ENCODE data around the gene COG5.

The COG5 gene

DNA sequence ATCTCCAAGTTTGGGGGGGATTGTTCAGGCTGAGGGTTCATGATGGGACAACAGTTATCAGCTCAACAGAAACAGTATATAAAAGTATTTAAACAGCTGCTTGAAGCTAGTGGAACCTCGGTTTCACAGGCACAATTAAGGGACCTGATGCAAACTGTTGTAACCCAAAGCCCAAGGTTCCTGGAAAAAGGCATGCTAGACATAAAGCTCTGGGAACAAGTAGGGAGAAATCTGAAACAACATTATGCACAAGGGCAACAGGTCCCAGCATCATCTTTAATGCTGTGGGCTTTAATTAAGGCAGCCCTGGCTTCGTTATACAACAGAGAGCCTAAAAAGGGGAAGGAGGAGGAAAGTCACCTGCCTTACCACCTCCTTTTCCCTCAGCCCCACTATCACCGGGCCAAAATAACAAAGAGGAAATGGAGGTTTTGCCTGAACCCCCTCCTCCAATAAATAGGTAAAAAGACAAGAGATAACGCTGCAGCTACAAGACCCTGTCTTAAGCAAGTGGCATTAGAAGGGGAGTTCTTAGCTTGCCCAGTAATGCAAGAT, 177.1 kb downstream of the COG5 start:
- TF ChIP-seq SIN3A (IDR thresholded peaks at IDR 0.05; ENCODE audit: borderline replicate concordance, insufficient read depth, low read length), result no peak

GRCh38 chr7:107384025-107384424, 179.7 kb downstream of the COG5 start:
- TF ChIP-seq SIN3A (IDR thresholded peaks at IDR 0.05; ENCODE audit: borderline replicate concordance, insufficient read depth, low read length) (no peak), FOXP2 (optimal IDR thresholded peaks at IDR 0.05; ENCODE audit: borderline replicate concordance, extremely low read depth, extremely low read length, insufficient read depth) (no peak), TAF1 (IDR thresholded peaks at IDR 0.05; ENCODE audit: borderline replicate concordance, insufficient read depth, low read length) (no peak), POLR2AphosphoS5 (IDR thresholded peaks at IDR 0.05; ENCODE audit: low read depth, low read length) (no peak)
- TF ChIP-seq, protein P1, sequence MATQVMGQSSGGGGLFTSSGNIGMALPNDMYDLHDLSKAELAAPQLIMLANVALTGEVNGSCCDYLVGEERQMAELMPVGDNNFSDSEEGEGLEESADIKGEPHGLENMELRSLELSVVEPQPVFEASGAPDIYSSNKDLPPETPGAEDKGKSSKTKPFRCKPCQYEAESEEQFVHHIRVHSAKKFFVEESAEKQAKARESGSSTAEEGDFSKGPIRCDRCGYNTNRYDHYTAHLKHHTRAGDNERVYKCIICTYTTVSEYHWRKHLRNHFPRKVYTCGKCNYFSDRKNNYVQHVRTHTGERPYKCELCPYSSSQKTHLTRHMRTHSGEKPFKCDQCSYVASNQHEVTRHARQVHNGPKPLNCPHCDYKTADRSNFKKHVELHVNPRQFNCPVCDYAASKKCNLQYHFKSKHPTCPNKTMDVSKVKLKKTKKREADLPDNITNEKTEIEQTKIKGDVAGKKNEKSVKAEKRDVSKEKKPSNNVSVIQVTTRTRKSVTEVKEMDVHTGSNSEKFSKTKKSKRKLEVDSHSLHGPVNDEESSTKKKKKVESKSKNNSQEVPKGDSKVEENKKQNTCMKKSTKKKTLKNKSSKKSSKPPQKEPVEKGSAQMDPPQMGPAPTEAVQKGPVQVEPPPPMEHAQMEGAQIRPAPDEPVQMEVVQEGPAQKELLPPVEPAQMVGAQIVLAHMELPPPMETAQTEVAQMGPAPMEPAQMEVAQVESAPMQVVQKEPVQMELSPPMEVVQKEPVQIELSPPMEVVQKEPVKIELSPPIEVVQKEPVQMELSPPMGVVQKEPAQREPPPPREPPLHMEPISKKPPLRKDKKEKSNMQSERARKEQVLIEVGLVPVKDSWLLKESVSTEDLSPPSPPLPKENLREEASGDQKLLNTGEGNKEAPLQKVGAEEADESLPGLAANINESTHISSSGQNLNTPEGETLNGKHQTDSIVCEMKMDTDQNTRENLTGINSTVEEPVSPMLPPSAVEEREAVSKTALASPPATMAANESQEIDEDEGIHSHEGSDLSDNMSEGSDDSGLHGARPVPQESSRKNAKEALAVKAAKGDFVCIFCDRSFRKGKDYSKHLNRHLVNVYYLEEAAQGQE (IDR thresholded peaks at IDR 0.05; ENCODE audit: insufficient read depth in 1 of 2, low read depth in 2 of 2, low read length in 2 of 2), result no peak

GRCh38 chr7:107383203-107383602, 180.5 kb downstream of the COG5 start:
- TF ChIP-seq POLR2AphosphoS5 (IDR thresholded peaks at IDR 0.05; ENCODE audit: low read depth, low read length) (no peak), SIN3A (IDR thresholded peaks at IDR 0.05; ENCODE audit: borderline replicate concordance, insufficient read depth, low read length) (no peak)

DNA sequence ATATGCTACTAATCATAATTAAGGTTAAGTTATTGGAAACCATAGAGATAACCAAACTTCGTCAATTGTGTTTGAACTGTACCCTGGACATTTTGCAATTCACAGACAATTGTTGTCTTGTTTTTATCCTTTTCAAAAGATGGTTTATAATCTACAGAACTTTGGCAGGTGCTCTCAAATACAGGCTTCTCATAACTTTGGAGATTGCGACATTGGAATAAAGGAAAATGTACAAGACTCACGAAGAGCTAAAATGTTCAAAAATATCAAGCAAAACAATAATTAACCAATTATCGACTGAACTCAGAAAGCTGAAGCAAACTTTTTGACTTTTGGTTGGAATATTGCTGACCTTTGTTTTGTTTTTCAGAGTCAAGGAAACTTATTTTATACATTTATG, 182.3 kb downstream of the COG5 start:
- TF ChIP-seq FOXP2 (optimal IDR thresholded peaks at IDR 0.05; ENCODE audit: borderline replicate concordance, extremely low read depth, extremely low read length, insufficient read depth), result no peak
- no peak for TF ChIP-seq POLR2AphosphoS5 (IDR thresholded peaks at IDR 0.05; ENCODE audit: low read depth, low read length)
- TF ChIP-seq, protein P1 (IDR thresholded peaks at IDR 0.05; ENCODE audit: insufficient read depth in 1 of 2, low read depth in 2 of 2, low read length in 2 of 2), result no peak
- no peak for TF ChIP-seq TAF1 (IDR thresholded peaks at IDR 0.05; ENCODE audit: borderline replicate concordance, insufficient read depth, low read length)
- TF ChIP-seq SIN3A (IDR thresholded peaks at IDR 0.05; ENCODE audit: borderline replicate concordance, insufficient read depth, low read length), result no peak

DNA sequence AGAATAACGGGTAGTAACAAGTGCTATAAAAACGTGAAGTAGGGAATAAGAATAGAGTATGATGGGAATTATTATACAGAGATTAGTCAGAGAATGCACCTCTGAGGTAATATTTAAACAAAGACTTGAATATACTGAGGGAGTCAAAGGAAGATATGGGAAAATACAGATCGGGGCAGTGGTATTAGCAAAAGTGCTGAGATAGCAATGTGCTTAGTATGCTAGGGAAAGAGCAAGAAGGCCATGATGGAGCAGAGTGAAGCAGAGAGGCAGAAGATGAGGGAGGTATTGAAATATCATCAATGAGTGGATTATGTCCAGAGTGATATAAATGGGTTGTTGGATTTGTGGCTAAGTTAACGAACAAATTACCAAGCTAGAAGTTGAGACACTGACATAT, 190.4 kb downstream of the COG5 start:
- TF ChIP-seq SIN3A (IDR thresholded peaks at IDR 0.05; ENCODE audit: borderline replicate concordance, insufficient read depth, low read length), result no peak
- TF ChIP-seq, protein P1 (IDR thresholded peaks at IDR 0.05; ENCODE audit: insufficient read depth in 1 of 2, low read depth in 2 of 2, low read length in 2 of 2), result no peak
- no peak for TF ChIP-seq FOXP2 (optimal IDR thresholded peaks at IDR 0.05; ENCODE audit: borderline replicate concordance, extremely low read depth, extremely low read length, insufficient read depth)
- TF ChIP-seq POLR2AphosphoS5 (IDR thresholded peaks at IDR 0.05; ENCODE audit: low read depth, low read length), result no peak
- no peak for TF ChIP-seq TAF1 (IDR thresholded peaks at IDR 0.05; ENCODE audit: borderline replicate concordance, insufficient read depth, low read length)

- TF ChIP-seq FOXP2 (optimal IDR thresholded peaks at IDR 0.05; ENCODE audit: borderline replicate concordance, extremely low read depth, extremely low read length, insufficient read depth) (no peak), TAF1 (IDR thresholded peaks at IDR 0.05; ENCODE audit: borderline replicate concordance, insufficient read depth, low read length) (no peak), POLR2AphosphoS5 (IDR thresholded peaks at IDR 0.05; ENCODE audit: low read depth, low read length) (no peak), SIN3A (IDR thresholded peaks at IDR 0.05; ENCODE audit: borderline replicate concordance, insufficient read depth, low read length) (no peak)
- TF ChIP-seq, protein P1 (IDR thresholded peaks at IDR 0.05; ENCODE audit: insufficient read depth in 1 of 2, low read depth in 2 of 2, low read length in 2 of 2), result no peak
Observed at GRCh38 chr7:107372298-107372697, 191.4 kb downstream of the COG5 start.

Data from PFSK-1 (cell line).